Bronchial epithelial cell (primary cell): ENCODE data around the gene ISOC1. TPM values are rescaled to one million over a fixed set of nuclear protein-coding genes. Genes with fewer than 3 reads are reported as not detected.

Source experiments
- DNase-seq: peaks from one replicate; pipeline ENCODE4 v3.0.0-alpha.2; 2010; ENCODE audit warnings: low read depth
- FAIRE-seq: peaks from 2 replicates; lab custom pipeline; 2011; peaks lifted over from hg19 to GRCh38; lab: Jason Lieb, UNC
- H3K27me3 ChIP-seq: 2 replicates; pipeline ENCODE4 v1.5.1; 2011; ENCODE audit warnings: low read length; ENCODE audit not compliant: control insufficient read depth, insufficient read depth
- H3K36me3 ChIP-seq: 2 replicates; pipeline ENCODE4 v1.5.1; 2011; ENCODE audit warnings: low read length; ENCODE audit not compliant: control insufficient read depth, insufficient read depth
- H3K4me3 ChIP-seq: 2 replicates; pipeline ENCODE4 v1.5.1; 2011; ENCODE audit warnings: mild to moderate bottlenecking, low read depth, low read length, control low read depth
- CTCF ChIP-seq: IDR thresholded peaks from 2 replicates; pipeline ENCODE4 v1.5.1; 2011; ENCODE audit warnings: mild to moderate bottlenecking, moderate library complexity, low read length, control low read depth, inconsistent platforms; ENCODE audit not compliant: insufficient read depth, severe bottlenecking
- total RNA-seq: library from RNA; depleted of rRNA; stranded (reverse); fragments of >200 nt; gene quantifications from 2 replicates; pipeline ENCODE4 v1.2.1, GENCODE V29; 2014

The ISOC1 gene
- total RNA-seq, 1 donor from 2014 or later, result 16.1 TPM

- FAIRE-seq (no peak), DNase-seq (no peak)
- Histone ChIP-seq H3K4me3 (no peak overlapping the region), H3K36me3 (no peaks in the 10 kb centered on the region), H3K27me3 (no peaks in the 10 kb centered on the region)
- TF ChIP-seq CTCF, result no peak
Observed at GRCh38 chr5:129097498-129098296, 3.1 kb downstream of the ISOC1 start.

- Histone ChIP-seq H3K36me3 (no peaks in the 10 kb centered on the region), H3K27me3 (no peaks in the 10 kb centered on the region), H3K4me3 (no peak overlapping the region)
- no peak for FAIRE-seq
- DNase-seq, result no peak
- TF ChIP-seq CTCF, result no peak
Observed at GRCh38 chr5:129098488-129099183, 4.1 kb downstream of the ISOC1 start.

GRCh38 chr5:129099184-129099569 lies 4.6 kb downstream of the ISOC1 start:
- FAIRE-seq (no peak), DNase-seq (no peak)
- no peak for TF ChIP-seq CTCF
- no peak overlapping the region for H3K4me3 ChIP-seq
- no peaks in the 10 kb centered on the region for H3K27me3 ChIP-seq
- no peaks in the 10 kb centered on the region for H3K36me3 ChIP-seq

GRCh38 chr5:129101794-129102193 lies 7.2 kb downstream of the ISOC1 start:
- no peak for TF ChIP-seq CTCF
- FAIRE-seq (no peak), DNase-seq (no peak)
- Histone ChIP-seq H3K4me3 (no peak overlapping the region), H3K36me3 (no peaks in the 10 kb centered on the region), H3K27me3 (no peaks in the 10 kb centered on the region)

- TF ChIP-seq CTCF, result no peak
- FAIRE-seq (no peak), DNase-seq (no peak)
- Histone ChIP-seq H3K27me3 (no peaks in the 10 kb centered on the region), H3K36me3 (no peaks in the 10 kb centered on the region), H3K4me3 (no peak overlapping the region)
Observed at GRCh38 chr5:129103397-129103796, 8.8 kb downstream of the ISOC1 start.
